ENCODE measurements around the gene MCTP2. TPM values are rescaled to one million over a fixed set of nuclear protein-coding genes. Genes with fewer than 3 reads are reported as not detected.
"Not testable (repeated sequence)": the region's sequence is repeated elsewhere in the genome, so short reads cannot be mapped to it uniquely, and the experiment has no call there.

The MCTP2 gene
- total and polyA plus RNA-seq, 9 of the 15 experiments (the other 6 are each of a cell fraction or from before 2014, with no cell fraction given) = 0.07 TPM; not detected in 8

GRCh38 chr15:94256511-94256910 lies 25.1 kb downstream of the MCTP2 start:
- BruUV-seq (replicated peaks) = no TSS peak
- no peaks in the 10 kb centered on the region for H4K20me1 ChIP-seq (replicated peaks; ENCODE audit: control insufficient read depth, insufficient read depth, low read length)
- H3K36me3 ChIP-seq (ENCODE audit: control insufficient read depth, insufficient read depth, low read length) = no peaks in the 10 kb centered on the region
- ATAC-seq = no peak
- no peaks in the 10 kb centered on the region for H3K79me2 ChIP-seq (ENCODE audit: control insufficient read depth, insufficient read depth, low read length)
- FAIRE-seq = no peak
- H3K4me3 ChIP-seq = no peak overlapping the region
- no peaks in the 10 kb centered on the region for H3K4me1 ChIP-seq (replicated peaks in 1 of 2; ENCODE audit: control insufficient read depth in 2 of 2, insufficient read depth in 2 of 2, low read length in 2 of 2)
- ChIA-PET CTCF (ENCODE audit: low intra/inter-chr PET ratio) (no interaction called here), POLR2A (no interaction called here)
- H2AFZ ChIP-seq (ENCODE audit: low read depth, low read length) = no peak overlapping the region
- in situ Hi-C loops (cut with MboI) = no loop called here
- intact Hi-C loops (cut with micrococcal nuclease) = no loop called here
- TF ChIP-seq TARDBP (IDR thresholded peaks at IDR 0.05) (no peak), CSDE1 (IDR thresholded peaks at IDR 0.05) (no peak)
- DNase-seq (ENCODE audit: extremely low read depth in 1 of 4, low spot score in 3 of 4) = no peak
- no peaks in the 10 kb centered on the region for H3K9me3 ChIP-seq (replicated peaks; ENCODE audit: control insufficient read depth, insufficient read depth, low read depth, low read length)
- WGBS (ENCODE audit: insufficient coverage, low coverage, missing lambda C conversion rate) = 6% methylated on average over 3 of the region's 3 CpGs
- no peak overlapping the region for H3K4me2 ChIP-seq (ENCODE audit: insufficient read depth, low read length)
- no peak overlapping the region for H3K9ac ChIP-seq (ENCODE audit: insufficient read depth in 1 of 2, low read depth in 2 of 2, low read length in 2 of 2)
- H3K9me1 ChIP-seq (ENCODE audit: control insufficient read depth, insufficient read depth, low read length) = no peaks in the 10 kb centered on the region
- H3K27ac ChIP-seq (ENCODE audit: extremely low read depth, low read depth, low read length) = no peak overlapping the region
- H3K27me3 ChIP-seq (ENCODE audit: control insufficient read depth in 2 of 2, insufficient read depth in 2 of 2, low read length in 2 of 2) = no peaks in the 10 kb centered on the region

DNA sequence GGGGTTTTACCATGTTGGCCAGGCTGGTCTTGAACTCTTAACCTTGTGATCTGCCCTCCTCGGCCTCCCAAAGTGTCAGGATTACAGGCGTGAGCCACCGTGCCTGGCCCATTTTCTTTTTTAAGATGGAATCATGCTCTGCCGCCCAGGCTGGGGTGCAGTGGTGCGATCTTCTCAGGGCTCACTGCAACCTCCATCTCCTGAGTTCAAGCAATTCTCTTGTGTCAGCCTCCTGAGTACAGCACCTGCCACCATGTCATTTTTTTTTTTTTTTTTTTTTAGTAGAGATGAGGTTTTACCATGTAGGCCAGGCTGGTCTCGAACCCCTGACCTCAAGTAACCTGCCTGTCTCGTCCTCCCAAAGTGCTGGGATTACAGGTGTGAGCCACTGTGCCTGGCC lies 26.4 kb downstream of the MCTP2 start:
- H3K4me3 ChIP-seq; H3K27ac ChIP-seq (ENCODE audit: extremely low read depth, low read depth, low read length); DNase-seq (ENCODE audit: extremely low read depth in 1 of 4, low spot score in 3 of 4); in situ Hi-C loops (cut with MboI); H2AFZ ChIP-seq (ENCODE audit: low read depth, low read length); H3K79me2 ChIP-seq (ENCODE audit: control insufficient read depth, insufficient read depth, low read length); BruUV-seq (replicated peaks); H3K27me3 ChIP-seq (ENCODE audit: control insufficient read depth in 2 of 2, insufficient read depth in 2 of 2, low read length in 2 of 2); intact Hi-C loops (cut with micrococcal nuclease); H3K4me1 ChIP-seq (replicated peaks in 1 of 2; ENCODE audit: control insufficient read depth in 2 of 2, insufficient read depth in 2 of 2, low read length in 2 of 2); H4K20me1 ChIP-seq (replicated peaks; ENCODE audit: control insufficient read depth, insufficient read depth, low read length); CTCF ChIA-PET (ENCODE audit: low intra/inter-chr PET ratio); POLR2A ChIA-PET; H3K9ac ChIP-seq (ENCODE audit: insufficient read depth in 1 of 2, low read depth in 2 of 2, low read length in 2 of 2); H3K9me1 ChIP-seq (ENCODE audit: control insufficient read depth, insufficient read depth, low read length); ATAC-seq; H3K4me2 ChIP-seq (ENCODE audit: insufficient read depth, low read length); H3K36me3 ChIP-seq (ENCODE audit: control insufficient read depth, insufficient read depth, low read length); FAIRE-seq; H3K9me3 ChIP-seq (replicated peaks; ENCODE audit: control insufficient read depth, insufficient read depth, low read depth, low read length): not testable (repeated sequence)
- 4% methylated on average over 7 of the region's 7 CpGs for WGBS (ENCODE audit: insufficient coverage, low coverage, missing lambda C conversion rate)

Measured in K562 (cell line).